D721Med (cell line): ENCODE data around the gene CCNDBP1.

Experiments
- DNase-seq: peaks from one replicate; pipeline ENCODE4 v3.0.0; 2011; ENCODE audit warnings: low spot score; ENCODE audit not compliant: insufficient read length
- FAIRE-seq: peaks from 2 replicates; lab custom pipeline; 2011; peaks lifted over from hg19 to GRCh38; lab: Jason Lieb, UNC
- CTCF ChIP-seq: IDR thresholded peaks from 2 replicates; pipeline ENCODE4 v1.5.1; 2012; ENCODE audit warnings: mild to moderate bottlenecking, control low read depth; ENCODE audit not compliant: insufficient read depth; ENCODE audit errors: missing control alignments

Gene CCNDBP1

DNA sequence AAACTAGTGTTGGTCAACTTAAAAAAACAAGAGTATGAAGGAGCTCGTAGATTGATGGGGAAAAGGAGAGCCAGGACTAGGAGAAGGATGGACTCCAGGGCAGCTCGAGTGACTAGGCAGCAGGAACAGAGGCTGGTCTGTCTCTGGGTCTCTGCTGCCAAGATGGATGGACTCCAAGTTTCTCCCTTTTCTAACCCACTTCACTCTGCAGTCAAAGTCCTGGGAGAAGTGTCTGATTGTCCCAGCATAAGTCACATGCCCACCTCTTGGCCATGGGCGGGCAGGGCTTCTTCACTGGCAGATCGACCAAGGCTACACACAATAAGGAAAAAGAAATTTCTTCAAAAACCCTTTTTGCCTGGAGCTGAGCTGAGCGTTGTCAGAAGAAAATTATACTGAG lies 44.8 kb downstream of the CCNDBP1 start:
- FAIRE-seq, result no peak

DNA sequence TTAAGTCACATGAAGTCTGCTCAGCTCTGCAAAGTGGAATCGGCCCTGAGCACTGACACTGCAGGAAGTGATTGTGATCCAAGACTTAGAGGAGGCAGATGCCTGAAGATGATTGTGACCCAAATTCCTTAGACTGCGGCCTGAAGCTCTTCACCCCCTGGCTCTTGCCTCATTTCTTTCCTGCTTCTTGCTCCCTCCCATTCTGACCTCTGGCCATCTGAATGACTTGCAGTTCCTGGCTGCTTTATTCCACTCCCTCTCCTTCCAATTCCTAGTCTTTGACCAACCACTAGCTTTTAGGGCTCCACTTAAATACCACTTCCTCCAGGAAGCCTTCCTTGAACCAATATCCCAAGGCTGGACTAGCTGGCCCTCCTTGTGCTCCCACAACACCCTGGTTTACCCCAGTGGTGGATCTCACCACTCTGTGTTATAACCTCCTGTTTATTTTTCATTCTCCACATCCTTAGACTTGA lies 45.5 kb downstream of the CCNDBP1 start:
- DNase-seq, result no peak
- FAIRE-seq, result no peak

More for the DNA sequence above, 44.8 kb downstream of the CCNDBP1 start:
- TF ChIP-seq CTCF, result no peak
- no peak for DNase-seq

DNA sequence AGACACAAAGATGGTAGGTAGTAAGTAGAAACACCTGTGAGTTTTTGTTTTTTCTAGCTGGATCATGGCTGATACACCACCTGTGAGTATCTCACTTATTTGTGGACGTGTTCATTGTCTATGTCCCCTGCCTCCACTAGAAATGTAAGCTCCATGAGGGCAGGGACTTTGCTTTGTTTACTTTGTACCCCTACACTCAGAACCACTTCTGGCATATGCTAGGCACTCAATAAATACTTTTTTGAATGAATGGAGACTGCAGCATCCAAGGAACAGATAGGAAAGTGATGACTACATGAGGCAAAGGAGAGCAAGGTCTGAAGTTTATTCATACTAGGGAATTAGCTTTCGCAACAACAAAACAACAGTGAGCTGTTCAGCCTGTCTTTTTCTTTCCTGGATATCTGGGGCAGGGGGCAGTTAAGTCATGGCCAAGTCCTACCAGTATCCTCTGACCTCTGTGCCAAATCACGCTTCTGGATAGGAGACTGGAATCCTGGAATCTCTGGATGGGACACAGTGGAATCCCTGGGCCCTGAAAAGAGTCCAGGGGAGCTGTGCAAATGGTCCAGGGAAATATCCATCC lies 47.2 kb downstream of the CCNDBP1 start:
- FAIRE-seq (no peak), DNase-seq (no peak)
- no peak for TF ChIP-seq CTCF

More for the DNA sequence above, 45.5 kb downstream of the CCNDBP1 start:
- TF ChIP-seq CTCF, result no peak

DNA sequence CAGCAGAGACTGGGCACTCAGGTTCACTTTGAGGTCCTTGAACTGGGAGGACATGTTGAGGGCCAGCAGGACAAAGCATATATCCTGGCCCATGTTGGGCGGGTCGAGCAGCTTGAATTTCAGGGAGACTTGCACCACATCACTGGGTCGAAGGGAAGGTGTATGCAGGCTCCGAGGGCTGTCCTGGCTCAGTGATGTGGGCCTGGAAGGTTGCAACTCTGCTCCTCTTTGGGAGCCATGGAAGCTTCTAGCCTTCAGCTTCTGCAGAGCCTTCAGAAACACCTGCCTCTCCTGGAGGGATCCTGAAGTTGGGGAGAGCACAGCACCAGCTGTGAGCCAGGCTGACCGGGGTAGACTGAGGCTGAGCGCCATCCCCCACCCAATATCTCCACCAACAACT lies 50.3 kb downstream of the CCNDBP1 start:
- TF ChIP-seq CTCF, result no peak
- no peak for FAIRE-seq
- DNase-seq, result no peak

- no peak for DNase-seq
- FAIRE-seq, result no peak
- TF ChIP-seq CTCF, result no peak
These were observed 52.8 kb downstream of the CCNDBP1 start for GRCh38 chr15:43237842-43238470.

DNA sequence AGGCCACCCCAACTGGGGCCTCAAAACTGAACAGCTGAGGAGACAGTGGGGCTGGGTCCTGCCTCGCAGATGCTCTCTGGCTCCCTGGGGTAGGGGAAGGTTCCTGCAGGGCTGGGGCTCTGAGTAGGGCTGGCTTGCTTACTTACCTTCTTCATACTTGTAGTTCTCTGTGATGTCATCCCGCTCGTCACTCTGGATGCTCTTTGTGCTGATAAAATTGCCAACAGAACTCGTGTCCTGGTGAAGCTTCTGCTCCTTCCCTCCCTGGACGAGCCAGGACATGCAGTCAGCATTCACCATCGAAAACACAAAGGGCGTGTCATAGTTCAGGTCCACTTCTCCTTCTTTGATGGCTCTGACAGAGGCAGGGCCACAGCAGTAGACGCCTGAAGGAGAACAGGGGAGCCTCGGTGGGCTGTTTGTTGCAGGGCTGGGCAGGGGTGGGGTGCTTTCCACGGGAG lies 53.5 kb downstream of the CCNDBP1 start:
- TF ChIP-seq CTCF, result no peak
- FAIRE-seq (no peak), DNase-seq (no peak)
